ENCODE measurements around the gene LIPM. TPM values are rescaled to one million over a fixed set of nuclear protein-coding genes. Genes with fewer than 3 reads are reported as not detected.

Gene LIPM
- total RNA-seq, 1 experiment from 2014 or later = not detected

GRCh38 chr10:88763441-88763840, 39.1 kb upstream of the LIPM start:
- CTCF ChIA-PET = no interaction called here
- TF ChIP-seq EZH2phosphoT487 (IDR thresholded peaks at IDR 0.05; ENCODE audit: borderline replicate concordance, low read length) = no peak
- TF ChIP-seq CTCF (conservative IDR thresholded peaks at IDR 0.05; ENCODE audit: low read depth, low read length) = no peak
- no peak for TF ChIP-seq EZH2 (IDR thresholded peaks at IDR 0.05; ENCODE audit: low read length, unreplicated experiment)

DNA sequence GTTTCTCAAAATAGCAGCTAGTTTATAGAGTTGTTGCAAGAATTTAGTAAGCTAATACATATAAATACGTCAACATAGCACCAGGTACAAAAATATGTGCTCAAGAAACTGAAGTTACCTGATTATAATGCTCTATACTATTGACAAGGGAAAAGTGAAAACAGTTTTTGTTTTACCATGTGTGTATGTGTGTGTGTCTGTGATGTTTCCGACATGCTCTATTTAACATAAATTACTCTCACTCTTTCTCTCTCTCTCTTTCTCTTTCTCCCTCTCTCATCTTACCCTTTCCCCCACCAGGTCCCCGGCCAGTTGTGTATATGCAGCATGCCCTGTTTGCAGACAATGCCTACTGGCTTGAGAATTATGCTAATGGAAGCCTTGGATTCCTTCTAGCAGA, 38.4 kb upstream of the LIPM start:
- no peak for DNase-seq

More at GRCh38 chr10:88763441-88763840, 39.1 kb upstream of the LIPM start:
- no TSS peak for BruUV-seq (replicated peaks)
- H2AFZ ChIP-seq (ENCODE audit: low read length) = no peak overlapping the region
- H3K27me3 ChIP-seq (ENCODE audit: low read length) = no peaks in the 10 kb centered on the region
- no peaks in the 10 kb centered on the region for H3K79me2 ChIP-seq (ENCODE audit: low read length)
- DNase-seq (no peak), ATAC-seq (no peak)
- POLR2A ChIA-PET (ENCODE audit: unreplicated experiment) = no interaction called here
- no peak overlapping the region for H3K4me2 ChIP-seq (ENCODE audit: low read length)
- no peak overlapping the region for H3K4me3 ChIP-seq (ENCODE audit: low read length)
- H4K20me1 ChIP-seq (ENCODE audit: low read length) = no peaks in the 10 kb centered on the region
- no peaks in the 10 kb centered on the region for H3F3A ChIP-seq (ENCODE audit: low read length, unreplicated experiment)
- H3K36me3 ChIP-seq (ENCODE audit: low read depth, low read length) = no peaks in the 10 kb centered on the region
- no peak overlapping the region for H3K27ac ChIP-seq (ENCODE audit: low read length)
- H3K9me3 ChIP-seq (ENCODE audit: low read length) = no peaks in the 10 kb centered on the region
- intact Hi-C loops (cut with micrococcal nuclease) = no loop called here
- H3K9me2 ChIP-seq (replicated peaks; ENCODE audit: low read length) = no peaks in the 10 kb centered on the region
- H3K4me1 ChIP-seq (ENCODE audit: insufficient read depth, low read length) = no peaks in the 10 kb centered on the region
- H3K9ac ChIP-seq (ENCODE audit: low read length) = no peak overlapping the region

GRCh38 chr10:88765816-88766215, 36.7 kb upstream of the LIPM start:
- DNase-seq = no peak
- Histone ChIP-seq H3K79me2 (ENCODE audit: low read length) (no peaks in the 10 kb centered on the region), H3K9me2 (replicated peaks; ENCODE audit: low read length) (no peaks in the 10 kb centered on the region), H3K9me3 (ENCODE audit: low read length) (no peaks in the 10 kb centered on the region), H3K27ac (ENCODE audit: low read length) (no peak overlapping the region), H2AFZ (ENCODE audit: low read length) (no peak overlapping the region), H3K27me3 (ENCODE audit: low read length) (no peaks in the 10 kb centered on the region), H4K20me1 (ENCODE audit: low read length) (no peaks in the 10 kb centered on the region), H3K4me1 (ENCODE audit: insufficient read depth, low read length) (no peaks in the 10 kb centered on the region), H3K36me3 (ENCODE audit: low read depth, low read length) (no peaks in the 10 kb centered on the region), H3F3A (ENCODE audit: low read length, unreplicated experiment) (no peaks in the 10 kb centered on the region), H3K9ac (ENCODE audit: low read length) (no peak overlapping the region), H3K4me2 (ENCODE audit: low read length) (no peak overlapping the region), H3K4me3 (ENCODE audit: low read length) (no peak overlapping the region)
- no TSS peak for BruUV-seq (replicated peaks)
- CTCF ChIA-PET = no interaction called here
- POLR2A ChIA-PET (ENCODE audit: unreplicated experiment) = no interaction called here
- ATAC-seq = no peak
- no peak for TF ChIP-seq CTCF (conservative IDR thresholded peaks at IDR 0.05; ENCODE audit: low read depth, low read length)
- TF ChIP-seq EZH2phosphoT487 (IDR thresholded peaks at IDR 0.05; ENCODE audit: borderline replicate concordance, low read length) = no peak
- TF ChIP-seq EZH2 (IDR thresholded peaks at IDR 0.05; ENCODE audit: low read length, unreplicated experiment) = no peak
- intact Hi-C loops (cut with micrococcal nuclease) = no loop called here

More for the DNA sequence above, 38.4 kb upstream of the LIPM start:
- Histone ChIP-seq H3K79me2 (ENCODE audit: low read length) (no peaks in the 10 kb centered on the region), H3K4me3 (ENCODE audit: low read length) (no peak overlapping the region), H3K9me2 (replicated peaks; ENCODE audit: low read length) (no peaks in the 10 kb centered on the region), H3K36me3 (ENCODE audit: low read depth, low read length) (no peaks in the 10 kb centered on the region), H3K9ac (ENCODE audit: low read length) (no peak overlapping the region), H3K4me1 (ENCODE audit: insufficient read depth, low read length) (no peaks in the 10 kb centered on the region), H3K27me3 (ENCODE audit: low read length) (no peaks in the 10 kb centered on the region), H3K27ac (ENCODE audit: low read length) (no peak overlapping the region), H3K9me3 (ENCODE audit: low read length) (no peaks in the 10 kb centered on the region), H2AFZ (ENCODE audit: low read length) (no peak overlapping the region), H3K4me2 (ENCODE audit: low read length) (no peak overlapping the region), H3F3A (ENCODE audit: low read length, unreplicated experiment) (no peaks in the 10 kb centered on the region), H4K20me1 (ENCODE audit: low read length) (no peaks in the 10 kb centered on the region)
- no peak for TF ChIP-seq EZH2 (IDR thresholded peaks at IDR 0.05; ENCODE audit: low read length, unreplicated experiment)
- TF ChIP-seq CTCF (conservative IDR thresholded peaks at IDR 0.05; ENCODE audit: low read depth, low read length) = no peak
- no peak for TF ChIP-seq EZH2phosphoT487 (IDR thresholded peaks at IDR 0.05; ENCODE audit: borderline replicate concordance, low read length)
- BruUV-seq (replicated peaks) = no TSS peak
- ChIA-PET POLR2A (ENCODE audit: unreplicated experiment) (no interaction called here), CTCF (no interaction called here)
- intact Hi-C loops (cut with micrococcal nuclease) = no loop called here
- ATAC-seq = no peak

Data from PC-3 (cell line).